SK-N-SH (cell line): ENCODE data around the gene SHC3. TPM values are rescaled to one million over a fixed set of nuclear protein-coding genes. Genes with fewer than 3 reads are reported as not detected.
A peak's percentile ranks its signal among the peaks of the same experiment; 100 is the strongest.

Source experiments
- CTCF ChIA-PET: fragments of 300-600, 350-600 bp; formaldehyde crosslinking; extraction: SDS; loops from one replicate; lab custom pipeline; 2021; lab: Yijun Ruan, JAX
- POLR2A ChIA-PET: fragments of 350-600 bp; sonication (Branson Sonifier 250); formaldehyde crosslinking; extraction: SDS; loops from one replicate; lab custom pipeline; 2020; ENCODE audit warnings: antibody characterized with exemption, inconsistent platforms; lab: Yijun Ruan, JAX
- DNase-seq: peaks from one replicate; pipeline ENCODE4 v3.0.0; 2012
- H2AFZ ChIP-seq: fragments of 200-600 bp; sonication (generic); 2 replicates; pipeline ENCODE4 v1.8.1; 2016; ENCODE audit warnings: antibody characterized with exemption, mild to moderate bottlenecking, low read depth
- H3F3A ChIP-seq: fragments of 200-600 bp; sonication (generic); replicated peaks from 2 replicates; pipeline ENCODE3; 2016; ENCODE audit warnings: antibody characterized with exemption, mild to moderate bottlenecking; ENCODE audit not compliant: insufficient read depth
- H3K27ac ChIP-seq, 2 experiments: fragments of 200-500 bp in 1 of 2; fragments of 200-600 bp in 1 of 2; sonication (Bioruptor generic) in 1 of 2; sonication (generic), shearing (Covaris generic) in 1 of 2; 2 replicates each; pipeline versions ENCODE4 v1.5.1 to v1.6.1; 2014 to 2016; ENCODE audit warnings: low read depth in 2 of 2, inconsistent platforms in 1 of 2, low read length in 1 of 2, mild to moderate bottlenecking in 1 of 2, mixed read lengths in 1 of 2
- H3K27me3 ChIP-seq: fragments of 200-600 bp; sonication (generic), shearing (Covaris generic); 2 replicates; pipeline ENCODE4 v1.6.1; 2016; ENCODE audit warnings: mixed run types; ENCODE audit not compliant: insufficient read depth
- H3K36me3 ChIP-seq, 2 experiments: fragments of 200-500 bp in 1 of 2; fragments of 200-600 bp in 1 of 2; sonication (Bioruptor generic) in 1 of 2; sonication (generic) in 1 of 2; replicated peaks in 1 of 2; 2 replicates each; pipeline versions ENCODE3 to v1.5.1; 2014 to 2016; ENCODE audit warnings: low read length in 1 of 2, mild to moderate bottlenecking in 1 of 2; ENCODE audit not compliant: insufficient read depth in 2 of 2, control insufficient read depth in 1 of 2
- H3K4me1 ChIP-seq, 2 experiments: fragments of 200-500 bp in 1 of 2; fragments of 200-600 bp in 1 of 2; sonication (Bioruptor generic) in 1 of 2; sonication (generic), shearing (Covaris generic) in 1 of 2; 2 replicates each; pipeline versions ENCODE4 v1.5.1 to v1.6.1; 2014 to 2016; ENCODE audit warnings: low read depth in 1 of 2, low read length in 1 of 2, mixed run types in 1 of 2; ENCODE audit not compliant: insufficient read depth in 2 of 2, control insufficient read depth in 1 of 2
- H3K4me2 ChIP-seq: fragments of 200-600 bp; sonication (generic), shearing (Covaris generic); 2 replicates; pipeline ENCODE4 v1.6.1; 2017; ENCODE audit warnings: mixed run types
- H3K4me3 ChIP-seq, 2 experiments: fragments of 200-500 bp in 1 of 2; fragments of 200-600 bp in 1 of 2; sonication (Bioruptor generic) in 1 of 2; sonication (generic), shearing (Covaris generic) in 1 of 2; 2 replicates each; pipeline versions ENCODE4 v1.5.1 to v1.8.1; 2014 to 2016; ENCODE audit warnings: low read depth in 2 of 2, inconsistent platforms in 1 of 2, low read length in 1 of 2, mild to moderate bottlenecking in 1 of 2, mixed read lengths in 1 of 2, moderate library complexity in 1 of 2
- H3K79me2 ChIP-seq: fragments of 200-600 bp; sonication (generic); 2 replicates; pipeline ENCODE4 v1.8.1; 2017; ENCODE audit warnings: mild to moderate bottlenecking; ENCODE audit not compliant: insufficient read depth
- H3K9ac ChIP-seq: fragments of 200-600 bp; sonication (generic); 2 replicates; pipeline ENCODE4 v1.6.1; 2017; ENCODE audit warnings: mixed run types
- H3K9me2 ChIP-seq: fragments of 200-600 bp; sonication (generic); 2 replicates; pipeline ENCODE4 v1.6.1; 2017; ENCODE audit warnings: mixed run types
- H3K9me3 ChIP-seq: fragments of 200-600 bp; sonication (generic); 2 replicates; pipeline ENCODE4 v1.6.1; 2017; ENCODE audit warnings: mixed run types, mild to moderate bottlenecking, moderate library complexity
- H4K20me1 ChIP-seq: fragments of 200-600 bp; sonication (generic); 2 replicates; pipeline ENCODE4 v1.6.1; 2017; ENCODE audit warnings: mild to moderate bottlenecking, mixed run types; ENCODE audit not compliant: insufficient read depth
- EP300 ChIP-seq, 2 experiments: IDR thresholded peaks; 2 replicates each; pipeline versions ENCODE4 v1.4.0 to v1.6.1; 2012; ENCODE audit warnings: borderline replicate concordance in 1 of 2, low read depth in 1 of 2, low read length in 1 of 2
- FOSL2 ChIP-seq: IDR thresholded peaks from 2 replicates; pipeline ENCODE4 v1.4.0; 2012; ENCODE audit warnings: low read depth, mild to moderate bottlenecking, moderate library complexity, borderline replicate concordance
- FOXJ3 ChIP-seq: sonication (generic); formaldehyde crosslinking; IDR thresholded peaks from 2 replicates; pipeline ENCODE4 v1.5.1; 2020; ENCODE audit warnings: mild to moderate bottlenecking, missing genetic modification reagents
- FOXM1 ChIP-seq: IDR thresholded peaks from 2 replicates; pipeline ENCODE4 v1.4.0; 2012; ENCODE audit warnings: low read depth, mild to moderate bottlenecking
- GATA2 ChIP-seq: sonication (generic); formaldehyde crosslinking; IDR thresholded peaks from 2 replicates; pipeline ENCODE4 v1.5.0; 2020; ENCODE audit warnings: mild to moderate bottlenecking, missing genetic modification reagents
- JUND ChIP-seq: IDR thresholded peaks from 2 replicates; pipeline ENCODE4 v1.4.0; 2012
- NFIC ChIP-seq: IDR thresholded peaks from 2 replicates; pipeline ENCODE4 v1.4.0; 2012; ENCODE audit warnings: borderline replicate concordance
- NRF1 ChIP-seq: IDR thresholded peaks from 2 replicates; pipeline ENCODE4 v1.6.1; 2012; ENCODE audit warnings: low read depth, mild to moderate bottlenecking, low read length
- RAD21 ChIP-seq: IDR thresholded peaks from 2 replicates; pipeline ENCODE4 v1.6.1; 2012; ENCODE audit warnings: mild to moderate bottlenecking, low read length
- RFX5 ChIP-seq: IDR thresholded peaks from 2 replicates; pipeline ENCODE4 v1.6.1; 2012; ENCODE audit warnings: mild to moderate bottlenecking, improper control_type of control experiment, low read length
- RXRA ChIP-seq: IDR thresholded peaks from 2 replicates; pipeline ENCODE4 v1.4.0; 2012; ENCODE audit warnings: low read depth, mild to moderate bottlenecking, borderline replicate concordance
- SMC3 ChIP-seq: IDR thresholded peaks from 2 replicates; pipeline ENCODE4 v1.6.1; 2012; ENCODE audit warnings: low read depth, low read length, improper control_type of control experiment
- TAF1 ChIP-seq: IDR thresholded peaks from 2 replicates; pipeline ENCODE4 v1.6.1; 2012; ENCODE audit warnings: low read depth, mild to moderate bottlenecking, low read length, moderate library complexity, borderline replicate concordance
- TCF12 ChIP-seq: IDR thresholded peaks from 2 replicates; pipeline ENCODE4 v1.4.0; 2012
- whole genome bisulfite sequencing: methylation state at CpG from one replicate; pipeline ENCODE4 v1.1.6; 2017; ENCODE audit warnings: low lambda C conversion rate; 5-methylcytosine and 5-hydroxymethylcytosine counted together
- polyA plus RNA-seq, 3 experiments: library from polyadenylated mRNA; depleted of rRNA; stranded (reverse); fragments of >200 nt; gene quantifications; 2 replicates each; pipeline ENCODE4 v1.2.3, GENCODE V29; 2012
- TF ChIP-seq, protein P1 (sequence below): fragments of 150-350 bp; IDR thresholded peaks from 2 replicates; pipeline ENCODE4 v1.6.1; 2017; ENCODE audit warnings: antibody characterized with exemption, low read length, low read depth, borderline replicate concordance
- TF ChIP-seq, protein P2 (sequence below): fragments of 200-600 bp; sonication (generic); IDR thresholded peaks from 2 replicates; pipeline ENCODE4 v1.6.1; 2017; ENCODE audit warnings: antibody characterized with exemption, mild to moderate bottlenecking, moderate library complexity
- TF ChIP-seq, protein P3 (sequence below): IDR thresholded peaks from 2 replicates; pipeline ENCODE4; 2012

Gene SHC3
- polyA plus RNA-seq, 1 of the 3 experiments (the other 2 are of a cell fraction): 3.2 TPM

DNA sequence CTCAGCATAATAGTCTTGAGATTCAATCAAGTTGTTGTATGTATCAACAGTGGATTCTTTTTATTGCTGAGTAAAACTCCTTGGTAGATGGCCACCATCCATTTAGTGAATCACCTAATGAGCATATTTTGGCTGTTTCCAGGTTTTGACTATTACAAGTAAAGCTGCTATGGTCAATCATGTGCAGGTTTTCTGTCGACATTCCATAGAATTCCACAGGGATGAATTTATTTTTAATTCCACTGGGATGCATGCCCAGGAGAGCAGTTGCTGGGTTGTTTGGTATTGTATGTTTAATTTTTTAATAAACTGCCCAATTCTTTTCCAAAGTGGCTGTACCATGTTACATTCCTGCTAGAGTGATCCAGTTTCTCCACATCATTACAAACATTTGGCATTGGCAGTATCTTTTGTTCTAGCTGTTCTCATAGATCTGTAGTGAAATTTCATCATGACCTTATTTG lies 197.8 kb downstream of the SHC3 start:
- peaks cover 3% of the 10 kb centered on the region for H3F3A ChIP-seq
- TF ChIP-seq, protein P1, sequence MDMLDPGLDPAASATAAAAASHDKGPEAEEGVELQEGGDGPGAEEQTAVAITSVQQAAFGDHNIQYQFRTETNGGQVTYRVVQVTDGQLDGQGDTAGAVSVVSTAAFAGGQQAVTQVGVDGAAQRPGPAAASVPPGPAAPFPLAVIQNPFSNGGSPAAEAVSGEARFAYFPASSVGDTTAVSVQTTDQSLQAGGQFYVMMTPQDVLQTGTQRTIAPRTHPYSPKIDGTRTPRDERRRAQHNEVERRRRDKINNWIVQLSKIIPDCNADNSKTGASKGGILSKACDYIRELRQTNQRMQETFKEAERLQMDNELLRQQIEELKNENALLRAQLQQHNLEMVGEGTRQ: no peak
- TF ChIP-seq, protein P2, sequence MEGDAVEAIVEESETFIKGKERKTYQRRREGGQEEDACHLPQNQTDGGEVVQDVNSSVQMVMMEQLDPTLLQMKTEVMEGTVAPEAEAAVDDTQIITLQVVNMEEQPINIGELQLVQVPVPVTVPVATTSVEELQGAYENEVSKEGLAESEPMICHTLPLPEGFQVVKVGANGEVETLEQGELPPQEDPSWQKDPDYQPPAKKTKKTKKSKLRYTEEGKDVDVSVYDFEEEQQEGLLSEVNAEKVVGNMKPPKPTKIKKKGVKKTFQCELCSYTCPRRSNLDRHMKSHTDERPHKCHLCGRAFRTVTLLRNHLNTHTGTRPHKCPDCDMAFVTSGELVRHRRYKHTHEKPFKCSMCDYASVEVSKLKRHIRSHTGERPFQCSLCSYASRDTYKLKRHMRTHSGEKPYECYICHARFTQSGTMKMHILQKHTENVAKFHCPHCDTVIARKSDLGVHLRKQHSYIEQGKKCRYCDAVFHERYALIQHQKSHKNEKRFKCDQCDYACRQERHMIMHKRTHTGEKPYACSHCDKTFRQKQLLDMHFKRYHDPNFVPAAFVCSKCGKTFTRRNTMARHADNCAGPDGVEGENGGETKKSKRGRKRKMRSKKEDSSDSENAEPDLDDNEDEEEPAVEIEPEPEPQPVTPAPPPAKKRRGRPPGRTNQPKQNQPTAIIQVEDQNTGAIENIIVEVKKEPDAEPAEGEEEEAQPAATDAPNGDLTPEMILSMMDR: no peak
- TF ChIP-seq FOSL2: peak; percentile 33; the same call in 1 of the 2 replicates
- CTCF ChIA-PET: interaction anchor here (1.2 kb wide), 1 partner anchor 11 kb away, joined by 3 read pairs; no protein-coding TSS in a partner anchor
- H3K79me2 ChIP-seq: no peaks in the 10 kb centered on the region
- no peak overlapping the region for H3K4me3 ChIP-seq
- POLR2A ChIA-PET: no interaction called here
- H3K4me2 ChIP-seq: no peak overlapping the region
- H3K9ac ChIP-seq: no peak overlapping the region
- DNase-seq: no peak
- no peaks in the 10 kb centered on the region for H3K9me2 ChIP-seq
- no peaks in the 10 kb centered on the region; a peak in 1 of 4 replicates for H3K4me1 ChIP-seq
- H2AFZ ChIP-seq: no peak overlapping the region
- no peaks in the 10 kb centered on the region; the same call in 1 of the 2 replicates for H3K27me3 ChIP-seq
- H3K36me3 ChIP-seq: no peaks in the 10 kb centered on the region
- no peak overlapping the region for H3K27ac ChIP-seq
- no peaks in the 10 kb centered on the region for H3K9me3 ChIP-seq
- no peaks in the 10 kb centered on the region for H4K20me1 ChIP-seq
- 33% methylated on average over 1 of the region's 1 CpG for WGBS

DNA sequence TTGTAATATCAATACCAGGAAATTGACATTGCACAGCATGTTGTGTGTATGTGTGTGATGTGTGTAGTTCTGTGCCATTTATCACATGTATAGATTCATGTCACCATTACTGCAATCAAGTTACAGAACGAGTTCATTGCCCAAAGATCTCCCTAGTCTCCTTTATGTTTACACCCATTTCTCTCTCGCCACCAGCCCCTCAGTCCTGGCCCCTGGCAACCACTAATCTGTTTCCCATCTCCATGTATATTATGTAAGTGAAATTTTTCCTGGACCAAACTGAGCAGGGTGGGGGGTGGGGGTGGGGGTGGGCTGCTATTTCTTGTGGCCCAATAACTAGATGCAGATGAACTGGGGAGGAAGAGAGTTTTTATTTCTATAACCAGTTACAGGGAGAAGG lies 198.8 kb downstream of the SHC3 start:
- WGBS: 55% methylated on average over 2 of the region's 2 CpGs
- Histone ChIP-seq H3K4me3 (no peak overlapping the region), H2AFZ (no peak overlapping the region), H4K20me1 (no peaks in the 10 kb centered on the region), H3K4me1 (no peaks in the 10 kb centered on the region; a peak in 1 of 4 replicates), H3K36me3 (no peaks in the 10 kb centered on the region), H3K4me2 (no peak overlapping the region), H3K79me2 (no peaks in the 10 kb centered on the region), H3K27ac (no peak overlapping the region), H3K27me3 (no peaks in the 10 kb centered on the region; the same call in 1 of the 2 replicates), H3K9me2 (no peaks in the 10 kb centered on the region), H3F3A (peaks cover 3% of the 10 kb centered on the region), H3K9me3 (no peaks in the 10 kb centered on the region), H3K9ac (no peak overlapping the region)
- CTCF ChIA-PET: no interaction called here
- POLR2A ChIA-PET: no interaction called here
- no peak for DNase-seq
- TF ChIP-seq RXRA (no peak), TCF12 (no peak)

DNA sequence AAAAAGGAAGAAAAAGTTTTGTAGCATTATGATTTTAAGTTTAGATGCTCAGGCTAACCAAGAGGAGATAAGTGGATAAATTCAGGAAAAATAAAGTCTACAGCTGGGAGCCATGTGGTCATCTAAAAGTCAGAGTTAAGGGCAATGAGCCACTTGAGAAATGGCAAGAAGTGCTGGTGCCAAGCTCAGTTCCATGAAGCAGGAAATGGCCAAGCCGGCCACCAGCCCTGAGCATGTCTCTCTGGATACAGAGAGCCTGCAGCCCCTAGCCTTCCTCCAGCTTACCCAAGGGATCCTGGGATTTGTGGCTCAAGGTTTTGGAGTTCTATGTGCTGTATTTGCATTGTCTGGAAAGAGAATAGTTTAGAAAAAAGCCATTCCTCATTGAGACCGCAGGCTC lies 199.6 kb downstream of the SHC3 start:
- Histone ChIP-seq H3K27me3 (no peaks in the 10 kb centered on the region; the same call in 1 of the 2 replicates), H2AFZ (no peak overlapping the region), H3K27ac (no peak overlapping the region), H3K79me2 (no peaks in the 10 kb centered on the region), H3F3A (peaks cover 3% of the 10 kb centered on the region), H4K20me1 (no peaks in the 10 kb centered on the region), H3K4me1 (no peaks in the 10 kb centered on the region; a peak in 1 of 4 replicates), H3K9me2 (no peaks in the 10 kb centered on the region), H3K4me2 (no peak overlapping the region), H3K4me3 (no peak overlapping the region), H3K9ac (no peak overlapping the region), H3K36me3 (no peaks in the 10 kb centered on the region), H3K9me3 (no peaks in the 10 kb centered on the region)
- TF ChIP-seq EP300 (IDR thresholded peaks at IDR 0.05; ENCODE audit: borderline replicate concordance in 1 of 2, low read depth in 1 of 2, low read length in 1 of 2) (no peak), JUND (no peak), FOXJ3 (no peak), FOXM1 (no peak), TAF1 (no peak), SMC3 (no peak), RFX5 (no peak), NRF1 (no peak), NFIC (no peak), TCF12 (no peak), GATA2 (CRISPR knock-in tag) (no peak), RAD21 (no peak)
- TF ChIP-seq, protein P3, sequence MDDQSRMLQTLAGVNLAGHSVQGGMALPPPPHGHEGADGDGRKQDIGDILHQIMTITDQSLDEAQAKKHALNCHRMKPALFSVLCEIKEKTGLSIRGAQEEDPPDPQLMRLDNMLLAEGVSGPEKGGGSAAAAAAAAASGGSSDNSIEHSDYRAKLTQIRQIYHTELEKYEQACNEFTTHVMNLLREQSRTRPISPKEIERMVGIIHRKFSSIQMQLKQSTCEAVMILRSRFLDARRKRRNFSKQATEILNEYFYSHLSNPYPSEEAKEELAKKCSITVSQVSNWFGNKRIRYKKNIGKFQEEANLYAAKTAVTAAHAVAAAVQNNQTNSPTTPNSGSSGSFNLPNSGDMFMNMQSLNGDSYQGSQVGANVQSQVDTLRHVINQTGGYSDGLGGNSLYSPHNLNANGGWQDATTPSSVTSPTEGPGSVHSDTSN: no peak
- 89% methylated on average over 2 of the region's 2 CpGs for WGBS
- ChIA-PET CTCF (no interaction called here), POLR2A (no interaction called here)
- no peak for DNase-seq
